Body of pancreas (tissue), 4 donors: ENCODE data around the gene CCNYL1.

Experiments
- CTCF ChIP-seq, 7 experiments: fragments of 450-650 bp in 4 of 7; fragments of 200-600 bp in 3 of 7; sonication (generic) in 3 of 7; IDR thresholded peaks; one replicate each; pipeline ENCODE4 v1.5.1; 2016 to 2019; ENCODE audit warnings: antibody characterized with exemption in 7 of 7
- POLR2A ChIP-seq, 3 donors: fragments of 450-650 bp; IDR thresholded peaks; one replicate each; pipeline ENCODE4 v1.6.1; 2016; ENCODE audit warnings: antibody characterized with exemption in 3 of 3, mild to moderate bottlenecking in 2 of 3

- TF ChIP-seq POLR2A (IDR thresholded peaks at IDR 0.05) = no peak
- TF ChIP-seq CTCF (IDR thresholded peaks at IDR 0.05) = no peak
These were observed 4.6 kb downstream of the CCNYL1 start for GRCh38 chr2:207716056-207716455.
